Neural cell (in vitro differentiated cells): Measurements from ENCODE around the gene MT1M. TPM values are rescaled to one million over a fixed set of nuclear protein-coding genes. Genes with fewer than 3 reads are reported as not detected.

ENCODE experiments used
- H2AFZ ChIP-seq: fragments of 200-600, 300-800 bp; sonication (generic), shearing (Covaris generic); 2 replicates; pipeline ENCODE4 v1.6.0; 2014; ENCODE audit warnings: low read depth, mild to moderate bottlenecking, antibody characterized with exemption, low read length, moderate library complexity
- H3F3A ChIP-seq: fragments of 200-600 bp; shearing (Covaris generic); 2 replicates; pipeline ENCODE4 v1.6.1; 2016; ENCODE audit warnings: mild to moderate bottlenecking, moderate library complexity, mixed read lengths, antibody characterized with exemption, low read length; ENCODE audit not compliant: insufficient read depth, poor library complexity, severe bottlenecking
- H3K27ac ChIP-seq: fragments of 200-600, 300-800 bp; sonication (generic), shearing (Covaris generic); 2 replicates; pipeline ENCODE4 v1.5.1; 2014; ENCODE audit warnings: mild to moderate bottlenecking, low read length, moderate library complexity
- H3K27me3 ChIP-seq: fragments of 300-800, 200-600 bp; sonication (generic), shearing (Covaris generic); 2 replicates; pipeline ENCODE4 v1.6.0; 2014; ENCODE audit warnings: mild to moderate bottlenecking, low read depth, low read length, moderate library complexity; ENCODE audit not compliant: insufficient read depth
- H3K36me3 ChIP-seq: fragments of 300-800, 200-600 bp; sonication (generic), shearing (Covaris generic); 2 replicates; pipeline ENCODE4 v1.5.1; 2014; ENCODE audit warnings: mild to moderate bottlenecking, antibody characterized with exemption, low read length, moderate library complexity; ENCODE audit not compliant: insufficient read depth
- H3K4me2 ChIP-seq: fragments of 300-800, 200-600 bp; sonication (generic), shearing (Covaris generic); 2 replicates; pipeline ENCODE4 v1.6.0; 2014; ENCODE audit warnings: mild to moderate bottlenecking, low read length
- H3K4me3 ChIP-seq: fragments of 300-800, 200-600 bp; sonication (generic), shearing (Covaris generic); 2 replicates; pipeline ENCODE4 v1.5.1; 2014; ENCODE audit warnings: mild to moderate bottlenecking, low read length, moderate library complexity
- H3K79me2 ChIP-seq: fragments of 200-600 bp; shearing (Covaris generic); replicated peaks from 2 replicates; pipeline ENCODE4 v1.6.0; 2014; ENCODE audit warnings: mild to moderate bottlenecking, low read length, moderate library complexity; ENCODE audit not compliant: insufficient read depth
- H3K9ac ChIP-seq: fragments of 300-800, 200-600 bp; sonication (generic), shearing (Covaris generic); 2 replicates; pipeline ENCODE4 v1.6.1; 2016; ENCODE audit warnings: mild to moderate bottlenecking, low read length, mixed read lengths
- H3K9me2 ChIP-seq: fragments of 200-600 bp; shearing (Covaris generic); 2 replicates; pipeline ENCODE4 v1.6.1; 2016; ENCODE audit warnings: mild to moderate bottlenecking, low read length, mixed read lengths; ENCODE audit not compliant: insufficient read depth
- H3K9me3 ChIP-seq: fragments of 200-600, 300-800 bp; sonication (generic), shearing (Covaris generic); 2 replicates; pipeline ENCODE4 v1.6.1; 2016; ENCODE audit warnings: mild to moderate bottlenecking, mixed run types, low read length, moderate library complexity, mixed read lengths
- H4K20me1 ChIP-seq: fragments of 200-600 bp; shearing (Covaris generic); 2 replicates; pipeline ENCODE4 v1.6.1; 2016; ENCODE audit warnings: mild to moderate bottlenecking, mixed run types; ENCODE audit not compliant: insufficient read depth
- EP300 ChIP-seq: fragments of 450-650 bp; conservative IDR thresholded peaks from 2 replicates; pipeline ENCODE4 v1.6.1; 2014; ENCODE audit warnings: antibody characterized with exemption, mild to moderate bottlenecking, moderate library complexity; ENCODE audit not compliant: poor library complexity, severe bottlenecking
- EZH2 ChIP-seq: fragments of 200-600, 300-800 bp; shearing (Covaris generic), sonication (generic); IDR thresholded peaks from 2 replicates; pipeline ENCODE4 v1.6.1; 2014; ENCODE audit warnings: antibody characterized with exemption, low read length, borderline replicate concordance, mild to moderate bottlenecking; ENCODE audit not compliant: insufficient read depth, poor library complexity, severe bottlenecking
- MXI1 ChIP-seq: fragments of 450-650 bp; conservative IDR thresholded peaks from 2 replicates; pipeline ENCODE4 v1.6.1; 2014; ENCODE audit warnings: antibody characterized with exemption, mild to moderate bottlenecking; ENCODE audit not compliant: poor library complexity, severe bottlenecking
- POLR2AphosphoS5 ChIP-seq: IDR thresholded peaks from 2 replicates; pipeline ENCODE4 v1.6.1; 2012
- RAD21 ChIP-seq: fragments of 450-650 bp; conservative IDR thresholded peaks from 2 replicates; pipeline ENCODE4 v1.6.1; 2014; ENCODE audit warnings: antibody characterized with exemption, mild to moderate bottlenecking, moderate library complexity
- SMC3 ChIP-seq: fragments of 450-650 bp; conservative IDR thresholded peaks from 2 replicates; pipeline ENCODE4 v1.6.1; 2014; ENCODE audit warnings: antibody characterized with exemption, mild to moderate bottlenecking, moderate library complexity; ENCODE audit not compliant: poor library complexity
- TAF1 ChIP-seq: IDR thresholded peaks from 2 replicates; pipeline ENCODE4 v1.6.1; 2012; ENCODE audit warnings: low read depth
- polyA plus RNA-seq: library from polyadenylated mRNA; depleted of rRNA; stranded (reverse); fragments of >200 nt; gene quantifications from 2 replicates; pipeline ENCODE4 v1.2.3, GENCODE V29; 2014
- TF ChIP-seq, protein P1 (sequence below): fragments of 450-650 bp; IDR thresholded peaks from 2 replicates; pipeline ENCODE4 v1.5.1; 2014; ENCODE audit warnings: antibody characterized with exemption, mild to moderate bottlenecking, moderate library complexity; ENCODE audit not compliant: poor library complexity, severe bottlenecking
- TF ChIP-seq, protein P2 (sequence below): IDR thresholded peaks from 2 replicates; pipeline ENCODE4 v1.6.1; 2012; ENCODE audit warnings: borderline replicate concordance

MT1M gene
- polyA plus RNA-seq, 1 donor from 2014 or later, result not detected

DNA sequence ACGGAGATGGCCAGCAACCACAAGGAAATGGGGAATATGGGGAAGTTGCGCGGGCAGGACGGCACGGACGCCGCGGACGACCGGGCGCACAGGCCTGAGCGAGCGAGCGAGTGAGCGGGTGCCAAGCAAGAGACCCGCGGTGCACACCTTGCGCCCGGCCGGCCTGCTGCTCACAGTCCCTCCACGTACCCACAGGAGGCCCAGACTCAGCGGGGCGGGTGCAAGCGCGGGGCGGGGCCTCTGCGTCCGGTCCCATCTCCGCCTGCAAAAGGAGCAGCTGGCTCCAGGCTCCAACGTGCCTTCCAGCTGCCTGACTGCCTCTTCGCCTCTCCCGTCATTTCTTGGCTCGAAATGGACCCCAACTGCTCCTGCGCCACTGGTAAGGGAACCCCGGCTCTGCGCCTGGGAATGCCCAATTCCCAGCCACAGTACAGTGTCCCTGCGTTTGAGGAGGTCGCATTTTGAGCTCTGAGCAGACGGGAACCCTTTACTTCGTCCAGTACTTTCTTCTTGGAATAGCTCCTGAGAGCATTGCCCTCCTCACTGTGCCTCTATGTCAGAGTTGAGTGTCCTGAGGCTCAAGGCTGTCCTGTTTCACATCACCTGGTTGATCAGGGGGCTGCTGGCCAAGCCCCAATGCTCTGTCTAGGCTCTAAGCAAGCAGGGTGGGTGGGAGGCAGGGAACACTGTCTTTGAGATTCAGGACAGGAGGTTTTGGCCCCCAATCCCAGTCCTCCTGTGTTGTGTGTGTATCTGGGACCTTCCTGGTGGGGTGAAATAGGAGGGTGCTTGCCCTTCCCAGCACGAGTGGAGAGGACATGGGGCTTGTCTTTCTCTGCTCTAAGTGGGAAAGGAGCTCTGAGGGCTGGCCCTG lies 15.0 kb upstream of the MT1M start:
- no peak overlapping the region for H2AFZ ChIP-seq

DNA sequence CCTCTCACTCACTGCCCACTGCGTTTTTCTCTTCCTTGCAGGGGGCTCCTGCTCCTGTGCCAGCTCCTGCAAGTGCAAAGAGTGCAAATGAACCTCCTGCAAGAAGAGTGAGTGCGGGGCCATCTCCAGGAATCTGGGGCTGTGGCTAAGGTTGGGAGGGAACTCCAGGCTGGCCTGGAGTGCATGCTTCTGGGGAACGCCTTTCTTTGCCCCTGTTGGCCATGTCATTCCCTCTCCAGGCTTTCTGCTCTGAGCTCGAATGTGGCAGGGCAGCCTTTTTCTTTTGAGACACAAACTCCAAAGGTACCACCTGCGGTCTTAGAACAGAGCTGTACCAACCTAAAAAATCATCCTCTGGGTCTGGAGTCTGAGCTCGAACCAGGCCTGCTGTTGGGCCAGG lies 14.3 kb upstream of the MT1M start:
- H3K27me3 ChIP-seq, result peaks cover 65% of the 10 kb centered on the region
- no peak overlapping the region for H3K4me2 ChIP-seq
- H3K36me3 ChIP-seq, result no peaks in the 10 kb centered on the region
- TF ChIP-seq SMC3, result no peak
- TF ChIP-seq EP300, result no peak
- TF ChIP-seq EZH2, result no peak
- TF ChIP-seq TAF1, result no peak
- TF ChIP-seq RAD21, result no peak
- TF ChIP-seq MXI1, result no peak
- no peak for TF ChIP-seq POLR2AphosphoS5
- TF ChIP-seq, protein P1, sequence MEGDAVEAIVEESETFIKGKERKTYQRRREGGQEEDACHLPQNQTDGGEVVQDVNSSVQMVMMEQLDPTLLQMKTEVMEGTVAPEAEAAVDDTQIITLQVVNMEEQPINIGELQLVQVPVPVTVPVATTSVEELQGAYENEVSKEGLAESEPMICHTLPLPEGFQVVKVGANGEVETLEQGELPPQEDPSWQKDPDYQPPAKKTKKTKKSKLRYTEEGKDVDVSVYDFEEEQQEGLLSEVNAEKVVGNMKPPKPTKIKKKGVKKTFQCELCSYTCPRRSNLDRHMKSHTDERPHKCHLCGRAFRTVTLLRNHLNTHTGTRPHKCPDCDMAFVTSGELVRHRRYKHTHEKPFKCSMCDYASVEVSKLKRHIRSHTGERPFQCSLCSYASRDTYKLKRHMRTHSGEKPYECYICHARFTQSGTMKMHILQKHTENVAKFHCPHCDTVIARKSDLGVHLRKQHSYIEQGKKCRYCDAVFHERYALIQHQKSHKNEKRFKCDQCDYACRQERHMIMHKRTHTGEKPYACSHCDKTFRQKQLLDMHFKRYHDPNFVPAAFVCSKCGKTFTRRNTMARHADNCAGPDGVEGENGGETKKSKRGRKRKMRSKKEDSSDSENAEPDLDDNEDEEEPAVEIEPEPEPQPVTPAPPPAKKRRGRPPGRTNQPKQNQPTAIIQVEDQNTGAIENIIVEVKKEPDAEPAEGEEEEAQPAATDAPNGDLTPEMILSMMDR, result no peak
- TF ChIP-seq, protein P2, sequence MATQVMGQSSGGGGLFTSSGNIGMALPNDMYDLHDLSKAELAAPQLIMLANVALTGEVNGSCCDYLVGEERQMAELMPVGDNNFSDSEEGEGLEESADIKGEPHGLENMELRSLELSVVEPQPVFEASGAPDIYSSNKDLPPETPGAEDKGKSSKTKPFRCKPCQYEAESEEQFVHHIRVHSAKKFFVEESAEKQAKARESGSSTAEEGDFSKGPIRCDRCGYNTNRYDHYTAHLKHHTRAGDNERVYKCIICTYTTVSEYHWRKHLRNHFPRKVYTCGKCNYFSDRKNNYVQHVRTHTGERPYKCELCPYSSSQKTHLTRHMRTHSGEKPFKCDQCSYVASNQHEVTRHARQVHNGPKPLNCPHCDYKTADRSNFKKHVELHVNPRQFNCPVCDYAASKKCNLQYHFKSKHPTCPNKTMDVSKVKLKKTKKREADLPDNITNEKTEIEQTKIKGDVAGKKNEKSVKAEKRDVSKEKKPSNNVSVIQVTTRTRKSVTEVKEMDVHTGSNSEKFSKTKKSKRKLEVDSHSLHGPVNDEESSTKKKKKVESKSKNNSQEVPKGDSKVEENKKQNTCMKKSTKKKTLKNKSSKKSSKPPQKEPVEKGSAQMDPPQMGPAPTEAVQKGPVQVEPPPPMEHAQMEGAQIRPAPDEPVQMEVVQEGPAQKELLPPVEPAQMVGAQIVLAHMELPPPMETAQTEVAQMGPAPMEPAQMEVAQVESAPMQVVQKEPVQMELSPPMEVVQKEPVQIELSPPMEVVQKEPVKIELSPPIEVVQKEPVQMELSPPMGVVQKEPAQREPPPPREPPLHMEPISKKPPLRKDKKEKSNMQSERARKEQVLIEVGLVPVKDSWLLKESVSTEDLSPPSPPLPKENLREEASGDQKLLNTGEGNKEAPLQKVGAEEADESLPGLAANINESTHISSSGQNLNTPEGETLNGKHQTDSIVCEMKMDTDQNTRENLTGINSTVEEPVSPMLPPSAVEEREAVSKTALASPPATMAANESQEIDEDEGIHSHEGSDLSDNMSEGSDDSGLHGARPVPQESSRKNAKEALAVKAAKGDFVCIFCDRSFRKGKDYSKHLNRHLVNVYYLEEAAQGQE, result no peak
- no peak overlapping the region for H3K9ac ChIP-seq
- H3K27ac ChIP-seq, result no peak overlapping the region
- H4K20me1 ChIP-seq, result no peaks in the 10 kb centered on the region
- no peak overlapping the region for H3K4me3 ChIP-seq
- H3K79me2 ChIP-seq, result no peaks in the 10 kb centered on the region
- H3K9me2 ChIP-seq, result no peaks in the 10 kb centered on the region
- no peaks in the 10 kb centered on the region for H3K9me3 ChIP-seq
- H3F3A ChIP-seq, result no peaks in the 10 kb centered on the region
- H2AFZ ChIP-seq, result no peak overlapping the region

More for the DNA sequence above, 15.0 kb upstream of the MT1M start:
- Histone ChIP-seq H3K36me3 (no peaks in the 10 kb centered on the region), H3K4me2 (no peak overlapping the region), H3K4me3 (peak overlapping the region; percentile 57), H3F3A (no peaks in the 10 kb centered on the region), H3K79me2 (no peaks in the 10 kb centered on the region), H3K9ac (no peak overlapping the region), H4K20me1 (no peaks in the 10 kb centered on the region), H3K9me2 (no peaks in the 10 kb centered on the region), H3K27ac (no peak overlapping the region), H3K9me3 (no peaks in the 10 kb centered on the region), H3K27me3 (peaks cover 65% of the 10 kb centered on the region)
- TF ChIP-seq, protein P1, result no peak
- TF ChIP-seq EZH2, result no peak
- no peak for TF ChIP-seq SMC3
- TF ChIP-seq, protein P2, result no peak
- no peak for TF ChIP-seq MXI1
- TF ChIP-seq RAD21, result no peak
- TF ChIP-seq EP300, result no peak
- no peak for TF ChIP-seq POLR2AphosphoS5
- no peak for TF ChIP-seq TAF1
